OCI-LY1 (cell line): ENCODE measurements around the gene CFAP210.

ENCODE experiments used
- H2AFZ ChIP-seq: fragments of 200-600 bp; sonication (generic), shearing (Covaris generic); 2 replicates; pipeline ENCODE4 v1.6.0; 2014; ENCODE audit warnings: antibody characterized with exemption, mild to moderate bottlenecking, low read length
- H3F3A ChIP-seq: fragments of 200-600 bp; sonication (generic), shearing (Covaris generic); 2 replicates; pipeline ENCODE4 v1.6.0; 2014; ENCODE audit warnings: mild to moderate bottlenecking, antibody characterized with exemption, low read length, moderate library complexity; ENCODE audit not compliant: insufficient read depth
- H3K27ac ChIP-seq: fragments of 200-600 bp; sonication (generic); 2 replicates; pipeline ENCODE4 v1.5.1; 2014; ENCODE audit warnings: low read length, mixed run types, mild to moderate bottlenecking, low read depth; ENCODE audit not compliant: poor library complexity, severe bottlenecking
- H3K27me3 ChIP-seq: fragments of 200-600 bp; sonication (generic); 2 replicates; pipeline ENCODE4 v1.6.0; 2014; ENCODE audit warnings: antibody characterized with exemption, mild to moderate bottlenecking, low read length, moderate library complexity; ENCODE audit not compliant: insufficient read depth
- H3K36me3 ChIP-seq: fragments of 200-600 bp; sonication (generic); 2 replicates; pipeline ENCODE4 v1.6.1; 2014; ENCODE audit warnings: mild to moderate bottlenecking, antibody characterized with exemption, low read length, moderate library complexity, mixed read lengths; ENCODE audit not compliant: insufficient read depth
- H3K4me1 ChIP-seq: fragments of 200-600 bp; sonication (generic); 2 replicates; pipeline ENCODE4 v1.5.1; 2014; ENCODE audit warnings: mild to moderate bottlenecking, low read length, moderate library complexity; ENCODE audit not compliant: insufficient read depth, severe bottlenecking
- H3K4me2 ChIP-seq: fragments of 200-600 bp; sonication (generic), shearing (Covaris generic); 2 replicates; pipeline ENCODE4 v1.6.1; 2014; ENCODE audit warnings: low read length
- H3K4me3 ChIP-seq: fragments of 200-600 bp; sonication (generic); 2 replicates; pipeline ENCODE4 v1.5.1; 2014; ENCODE audit warnings: low read length, low read depth, mild to moderate bottlenecking, mixed read lengths; ENCODE audit not compliant: poor library complexity, severe bottlenecking
- H3K79me2 ChIP-seq: fragments of 200-600 bp; shearing (Covaris generic); 2 replicates; pipeline ENCODE4 v1.6.1; 2016; ENCODE audit warnings: mixed run types, low read length, mixed read lengths; ENCODE audit not compliant: insufficient read depth
- H3K9ac ChIP-seq: fragments of 200-600 bp; sonication (generic), shearing (Covaris generic); 2 replicates; pipeline ENCODE4 v1.6.1; 2014; ENCODE audit warnings: mild to moderate bottlenecking, low read length, mixed read lengths
- H3K9me2 ChIP-seq: fragments of 200-600 bp; sonication (generic), shearing (Covaris generic); 2 replicates; pipeline ENCODE4 v1.6.1; 2014; ENCODE audit warnings: low read depth, mild to moderate bottlenecking, low read length, mixed read lengths
- H3K9me3 ChIP-seq: fragments of 200-600 bp; shearing (Covaris generic); 2 replicates; pipeline ENCODE4 v1.6.1; 2014; ENCODE audit warnings: low read length, mixed read lengths
- H4K20me1 ChIP-seq: fragments of 200-600 bp; sonication (generic), shearing (Covaris generic); 2 replicates; pipeline ENCODE4 v1.6.0; 2016; ENCODE audit warnings: mild to moderate bottlenecking, low read length; ENCODE audit not compliant: insufficient read depth
- EZH2 ChIP-seq: fragments of 200-600 bp; sonication (generic), shearing (Covaris generic); IDR thresholded peaks from 2 replicates; pipeline ENCODE4 v1.8.0; 2017; ENCODE audit warnings: borderline replicate concordance, mixed run types, mild to moderate bottlenecking, antibody characterized with exemption, low read length, moderate library complexity, mixed read lengths
- TF ChIP-seq, protein P1 (sequence below): fragments of 200-600 bp; sonication (generic), shearing (Covaris generic); IDR thresholded peaks from 2 replicates; pipeline ENCODE4 v1.5.1; 2017; ENCODE audit warnings: mild to moderate bottlenecking, antibody characterized with exemption, low read length, moderate library complexity, mixed read lengths

Gene CFAP210

DNA sequence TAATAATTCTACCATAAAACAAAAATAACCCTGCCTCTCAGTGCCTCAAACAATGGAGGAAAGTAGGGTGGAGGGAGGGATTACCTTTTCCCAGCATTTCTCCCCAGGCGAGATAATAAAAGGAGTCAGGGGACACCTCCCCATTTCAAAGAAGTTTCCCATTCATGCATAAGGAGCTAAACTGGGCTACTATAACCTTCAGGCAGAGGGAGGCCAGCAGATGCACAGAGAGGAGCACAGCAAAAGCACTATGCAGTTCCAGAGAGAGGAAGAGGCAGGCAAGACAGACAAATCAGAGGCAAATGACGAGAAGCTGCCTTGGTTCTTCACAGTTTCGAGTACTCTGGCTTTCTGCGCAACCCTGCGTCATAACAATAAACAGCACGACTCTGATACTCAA is 17.4 kb downstream of the CFAP210 start:
- no peaks in the 10 kb centered on the region for H3K4me1 ChIP-seq
- no peaks in the 10 kb centered on the region for H3F3A ChIP-seq
- no peak for TF ChIP-seq EZH2
- TF ChIP-seq, protein P1, sequence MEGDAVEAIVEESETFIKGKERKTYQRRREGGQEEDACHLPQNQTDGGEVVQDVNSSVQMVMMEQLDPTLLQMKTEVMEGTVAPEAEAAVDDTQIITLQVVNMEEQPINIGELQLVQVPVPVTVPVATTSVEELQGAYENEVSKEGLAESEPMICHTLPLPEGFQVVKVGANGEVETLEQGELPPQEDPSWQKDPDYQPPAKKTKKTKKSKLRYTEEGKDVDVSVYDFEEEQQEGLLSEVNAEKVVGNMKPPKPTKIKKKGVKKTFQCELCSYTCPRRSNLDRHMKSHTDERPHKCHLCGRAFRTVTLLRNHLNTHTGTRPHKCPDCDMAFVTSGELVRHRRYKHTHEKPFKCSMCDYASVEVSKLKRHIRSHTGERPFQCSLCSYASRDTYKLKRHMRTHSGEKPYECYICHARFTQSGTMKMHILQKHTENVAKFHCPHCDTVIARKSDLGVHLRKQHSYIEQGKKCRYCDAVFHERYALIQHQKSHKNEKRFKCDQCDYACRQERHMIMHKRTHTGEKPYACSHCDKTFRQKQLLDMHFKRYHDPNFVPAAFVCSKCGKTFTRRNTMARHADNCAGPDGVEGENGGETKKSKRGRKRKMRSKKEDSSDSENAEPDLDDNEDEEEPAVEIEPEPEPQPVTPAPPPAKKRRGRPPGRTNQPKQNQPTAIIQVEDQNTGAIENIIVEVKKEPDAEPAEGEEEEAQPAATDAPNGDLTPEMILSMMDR, result no peak
- no peaks in the 10 kb centered on the region for H3K27me3 ChIP-seq
- no peaks in the 10 kb centered on the region for H3K9me2 ChIP-seq
- no peaks in the 10 kb centered on the region for H3K79me2 ChIP-seq
- H3K9me3 ChIP-seq, result no peaks in the 10 kb centered on the region
- no peaks in the 10 kb centered on the region; the same call in 1 of the 2 replicates for H3K36me3 ChIP-seq
- H2AFZ ChIP-seq, result no peak overlapping the region
- H3K27ac ChIP-seq, result no peak overlapping the region
- H4K20me1 ChIP-seq, result no peaks in the 10 kb centered on the region
- H3K4me3 ChIP-seq, result no peak overlapping the region
- H3K9ac ChIP-seq, result no peak overlapping the region
- no peak overlapping the region for H3K4me2 ChIP-seq

DNA sequence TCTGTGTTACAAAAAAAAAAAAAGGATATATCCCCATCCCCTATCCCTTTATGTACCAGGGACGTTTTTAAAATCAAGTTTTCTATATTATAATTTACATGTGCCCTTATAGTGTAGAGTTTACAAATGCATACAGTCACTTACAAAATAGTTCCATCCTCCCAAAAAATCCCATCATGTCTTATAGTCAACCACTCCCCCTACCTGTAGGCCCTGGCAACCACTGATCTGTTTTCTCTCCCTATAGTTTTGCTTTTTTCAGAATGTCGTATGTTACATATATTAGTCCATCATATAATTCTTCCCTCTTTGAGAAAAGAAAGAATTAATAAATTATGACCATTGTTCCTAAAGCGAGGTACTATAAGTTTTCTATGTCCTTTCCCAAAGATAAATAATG is 17.8 kb downstream of the CFAP210 start:
- no peak overlapping the region for H3K4me3 ChIP-seq

DNA sequence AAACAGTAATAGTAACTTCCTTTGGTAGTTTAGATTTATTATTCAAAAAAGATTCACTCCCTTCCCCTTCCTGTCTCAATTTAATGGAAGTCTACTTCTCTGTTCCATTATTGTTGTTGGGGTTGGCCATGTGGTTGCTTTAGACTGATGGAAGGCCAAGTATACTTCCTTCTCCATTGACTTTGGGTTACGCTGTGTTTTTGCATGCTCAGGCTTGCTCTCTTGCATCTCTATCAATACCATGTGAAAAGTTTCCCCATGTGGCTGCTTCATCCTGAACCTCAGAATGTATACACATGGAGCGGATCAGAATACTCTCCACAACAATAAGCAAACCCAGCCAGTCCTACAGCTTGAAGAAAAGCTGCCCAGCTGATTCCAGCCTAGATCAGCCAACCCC is 20.3 kb downstream of the CFAP210 start:
- H3K27ac ChIP-seq, result no peak overlapping the region
- H3K79me2 ChIP-seq, result no peaks in the 10 kb centered on the region
- no peaks in the 10 kb centered on the region for H3K9me2 ChIP-seq
- no peak overlapping the region for H3K4me3 ChIP-seq
- no peaks in the 10 kb centered on the region for H3K4me1 ChIP-seq
- H3K27me3 ChIP-seq, result no peaks in the 10 kb centered on the region
- no peak overlapping the region for H2AFZ ChIP-seq
- no peaks in the 10 kb centered on the region for H3K36me3 ChIP-seq
- H3K9me3 ChIP-seq, result no peaks in the 10 kb centered on the region
- H3K9ac ChIP-seq, result no peak overlapping the region
- TF ChIP-seq EZH2, result no peak
- TF ChIP-seq, protein P1, result no peak
- H4K20me1 ChIP-seq, result no peaks in the 10 kb centered on the region
- H3K4me2 ChIP-seq, result no peak overlapping the region
- no peaks in the 10 kb centered on the region for H3F3A ChIP-seq

More for the DNA sequence above, 17.8 kb downstream of the CFAP210 start:
- no peak overlapping the region for H3K9ac ChIP-seq
- H2AFZ ChIP-seq, result no peak overlapping the region
- no peaks in the 10 kb centered on the region; the same call in 1 of the 2 replicates for H3K36me3 ChIP-seq
- TF ChIP-seq, protein P1, result no peak
- no peak for TF ChIP-seq EZH2
- H3K27me3 ChIP-seq, result no peaks in the 10 kb centered on the region
- H3K9me3 ChIP-seq, result no peaks in the 10 kb centered on the region
- no peaks in the 10 kb centered on the region for H3K4me1 ChIP-seq
- H4K20me1 ChIP-seq, result no peaks in the 10 kb centered on the region
- H3K9me2 ChIP-seq, result no peaks in the 10 kb centered on the region
- H3K79me2 ChIP-seq, result no peaks in the 10 kb centered on the region
- H3K4me2 ChIP-seq, result no peak overlapping the region
- no peaks in the 10 kb centered on the region for H3F3A ChIP-seq
- H3K27ac ChIP-seq, result no peak overlapping the region
